SJSA1 (cell line): ENCODE data around the gene JUP. TPM values are rescaled to one million over a fixed set of nuclear protein-coding genes. Genes with fewer than 3 reads are reported as not detected.

Experiments
- DNase-seq, 2 experiments: peaks; one replicate each; pipeline ENCODE4 v3.0.0-alpha.2; 2015 to 2020; ENCODE audit warnings: low spot score in 2 of 2, low read depth in 1 of 2
- H3K27ac ChIP-seq: fragments of 250-450 bp; sonication (Bioruptor Pico); 2 replicates; pipeline ENCODE4 v1.5.1; 2020; ENCODE audit warnings: mild to moderate bottlenecking, moderate library complexity
- H3K27me3 ChIP-seq: fragments of 250-450 bp; sonication (Bioruptor Pico); replicated peaks from 2 replicates; pipeline ENCODE4 v1.5.1; 2020; ENCODE audit warnings: mild to moderate bottlenecking, moderate library complexity
- H3K36me3 ChIP-seq: fragments of 250-450 bp; sonication (Bioruptor Pico); 2 replicates; pipeline ENCODE4 v1.5.1; 2020; ENCODE audit warnings: mild to moderate bottlenecking
- H3K4me1 ChIP-seq: fragments of 250-450 bp; sonication (Bioruptor Pico); replicated peaks from 2 replicates; pipeline ENCODE4 v1.6.1; 2021; ENCODE audit warnings: mild to moderate bottlenecking
- H3K4me3 ChIP-seq: fragments of 250-450 bp; sonication (Bioruptor Pico); 2 replicates; pipeline ENCODE4 v1.5.1; 2020; ENCODE audit warnings: mild to moderate bottlenecking
- H3K9me3 ChIP-seq: fragments of 250-450 bp; sonication (Bioruptor Pico); replicated peaks from 2 replicates; pipeline ENCODE4 v1.5.1; 2020; ENCODE audit warnings: mild to moderate bottlenecking
- total RNA-seq: library from RNA; depleted of rRNA; stranded (reverse); fragments of >200 nt; shearing (Covaris generic); gene quantifications from 2 replicates; pipeline ENCODE4 v1.2.3, GENCODE V29; 2014; rRNA removed

JUP gene
- total RNA-seq, 1 experiment from 2014 or later: 2.2 TPM

- Histone ChIP-seq H3K27ac (no peak overlapping the region), H3K27me3 (no peaks in the 10 kb centered on the region), H3K9me3 (no peaks in the 10 kb centered on the region), H3K36me3 (no peaks in the 10 kb centered on the region), H3K4me3 (no peak overlapping the region), H3K4me1 (no peaks in the 10 kb centered on the region)
- DNase-seq: no peak
Observed at GRCh38 chr17:41723801-41724475, 62.6 kb downstream of the JUP start.

DNA sequence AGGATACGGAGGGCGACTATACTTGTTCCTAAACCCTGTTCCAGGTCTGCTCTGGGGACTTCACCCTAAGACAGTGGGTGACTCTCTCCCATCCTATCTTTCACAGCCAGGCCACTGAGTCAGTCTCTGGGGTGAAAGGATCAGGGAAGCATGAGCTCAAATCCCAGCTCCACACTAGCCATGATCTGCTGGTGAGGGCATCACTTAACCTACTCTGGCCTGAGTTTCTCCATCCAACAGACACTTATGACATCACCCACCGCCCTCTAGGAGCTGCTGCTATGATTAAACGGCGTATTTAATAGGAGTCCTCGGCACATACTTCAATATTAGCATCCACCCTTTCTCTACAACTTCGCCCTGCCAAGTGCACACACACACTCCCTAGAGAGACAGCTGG, 64.3 kb downstream of the JUP start:
- H3K9me3 ChIP-seq: no peaks in the 10 kb centered on the region
- no peaks in the 10 kb centered on the region for H3K36me3 ChIP-seq
- H3K4me1 ChIP-seq: 0 out of 2 replicates have a peak, but pooled peaks cover 3% of the 10 kb centered on the region
- H3K27me3 ChIP-seq: no peaks in the 10 kb centered on the region
- no peak for DNase-seq
- H3K4me3 ChIP-seq: no peak overlapping the region
- H3K27ac ChIP-seq: no peak overlapping the region

- no peak overlapping the region for H3K4me3 ChIP-seq
- 0 out of 2 replicates have a peak, but pooled peaks cover 3% of the 10 kb centered on the region for H3K27me3 ChIP-seq
- H3K36me3 ChIP-seq: no peaks in the 10 kb centered on the region
- H3K4me1 ChIP-seq: 0 out of 2 replicates have a peak, but pooled peaks cover 3% of the 10 kb centered on the region
- H3K27ac ChIP-seq: no peak overlapping the region
- no peak for DNase-seq
- H3K9me3 ChIP-seq: no peaks in the 10 kb centered on the region
Observed at GRCh38 chr17:41718287-41718645, 68.2 kb downstream of the JUP start.

DNA sequence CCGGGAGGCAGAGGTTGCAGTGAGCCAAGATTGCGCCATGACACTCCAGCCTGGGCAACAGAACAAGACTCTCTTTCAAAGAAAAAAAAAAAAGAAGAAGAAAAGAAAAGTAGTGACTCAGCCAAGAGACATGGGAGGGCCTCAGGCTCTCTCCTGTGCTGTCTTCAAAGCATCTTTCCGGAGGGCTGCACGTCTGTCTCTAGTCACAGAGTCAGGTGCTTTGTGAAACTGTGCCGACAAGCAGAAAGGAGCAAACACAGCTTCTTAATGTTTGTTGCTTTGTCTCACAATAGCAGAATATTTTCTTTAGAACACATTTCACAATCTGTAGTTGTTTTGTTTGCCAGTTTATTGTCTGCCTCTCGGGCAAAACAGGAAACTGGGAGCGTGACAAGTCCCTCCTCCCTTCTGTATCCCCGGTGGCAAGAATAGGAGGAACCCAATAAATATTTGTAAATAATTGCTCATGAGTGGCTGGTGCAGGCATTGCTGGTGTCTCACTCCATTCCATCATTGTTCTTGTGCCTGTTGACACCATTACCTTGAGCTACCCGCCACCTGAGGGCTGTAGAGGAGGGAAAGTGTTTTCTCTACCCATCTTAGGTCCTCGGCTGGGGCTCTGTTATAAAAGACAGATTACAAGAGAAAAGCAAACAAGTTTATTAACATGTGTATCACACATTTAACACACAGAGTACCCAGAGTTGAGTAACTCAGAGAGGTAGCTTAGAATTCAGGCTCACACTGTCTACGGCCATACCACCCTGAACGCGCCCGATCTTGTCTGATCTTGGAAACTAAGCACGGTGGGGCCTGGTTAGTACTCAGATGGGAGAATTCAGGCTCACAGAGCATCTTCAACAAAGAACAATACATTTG, 68.9 kb downstream of the JUP start:
- Histone ChIP-seq H3K27ac (no peak overlapping the region), H3K4me1 (0 out of 2 replicates have a peak, but pooled peaks cover 3% of the 10 kb centered on the region), H3K27me3 (0 out of 2 replicates have a peak, but pooled peaks cover 3% of the 10 kb centered on the region), H3K4me3 (no peak overlapping the region), H3K36me3 (no peaks in the 10 kb centered on the region), H3K9me3 (no peaks in the 10 kb centered on the region)
- no peak for DNase-seq

DNA sequence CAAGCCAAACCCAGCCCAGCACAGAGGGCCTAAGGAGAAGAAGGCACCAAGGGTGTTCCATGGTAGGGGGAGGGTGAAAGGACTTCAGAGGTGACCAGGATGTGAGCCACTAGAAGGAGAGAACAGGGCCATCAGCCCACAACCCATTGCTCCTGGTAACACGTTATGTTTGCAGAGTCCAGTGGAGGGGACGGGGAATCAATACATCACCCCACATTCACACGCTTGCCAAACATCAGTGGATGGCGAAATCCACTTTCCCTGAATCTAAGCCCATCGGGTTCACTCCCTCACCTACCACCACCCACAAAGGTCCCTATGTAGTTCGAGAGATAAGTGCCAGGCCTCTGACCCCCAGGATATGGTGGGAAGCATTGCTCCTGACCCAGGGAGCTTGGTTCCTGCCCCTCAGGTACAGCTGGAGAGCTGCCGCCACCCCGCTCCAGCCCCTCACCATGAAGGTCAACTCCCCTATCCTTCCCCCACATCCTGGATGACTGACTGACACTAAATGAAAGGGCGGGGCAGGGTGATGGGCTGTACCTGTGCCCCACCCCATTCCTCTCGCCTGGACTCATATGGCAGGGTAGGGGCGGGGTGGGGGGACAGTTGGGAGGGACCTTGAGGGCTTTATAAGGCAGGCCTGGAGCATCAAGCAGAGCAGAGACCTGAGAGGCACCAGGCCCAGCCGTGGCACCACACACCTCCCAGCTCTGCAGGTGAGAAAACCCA, 74.7 kb downstream of the JUP start, which contains the start of gene GAST:
Gene GAST, plus strand, starts transcription at position 663 of the 732 bp plus-strand sequence. CDS start 3,106 bp downstream, outside the sequence.
- Histone ChIP-seq H3K27me3 (0 out of 2 replicates have a peak, but pooled peaks cover 3% of the 10 kb centered on the region), H3K36me3 (no peaks in the 10 kb centered on the region), H3K27ac (no peak within 1 kb of the TSS), H3K9me3 (no peaks in the 10 kb centered on the region), H3K4me1 (no peaks in the 10 kb centered on the region), H3K4me3 (no peak within 1 kb of the TSS)
- DNase-seq: no peak

DNA sequence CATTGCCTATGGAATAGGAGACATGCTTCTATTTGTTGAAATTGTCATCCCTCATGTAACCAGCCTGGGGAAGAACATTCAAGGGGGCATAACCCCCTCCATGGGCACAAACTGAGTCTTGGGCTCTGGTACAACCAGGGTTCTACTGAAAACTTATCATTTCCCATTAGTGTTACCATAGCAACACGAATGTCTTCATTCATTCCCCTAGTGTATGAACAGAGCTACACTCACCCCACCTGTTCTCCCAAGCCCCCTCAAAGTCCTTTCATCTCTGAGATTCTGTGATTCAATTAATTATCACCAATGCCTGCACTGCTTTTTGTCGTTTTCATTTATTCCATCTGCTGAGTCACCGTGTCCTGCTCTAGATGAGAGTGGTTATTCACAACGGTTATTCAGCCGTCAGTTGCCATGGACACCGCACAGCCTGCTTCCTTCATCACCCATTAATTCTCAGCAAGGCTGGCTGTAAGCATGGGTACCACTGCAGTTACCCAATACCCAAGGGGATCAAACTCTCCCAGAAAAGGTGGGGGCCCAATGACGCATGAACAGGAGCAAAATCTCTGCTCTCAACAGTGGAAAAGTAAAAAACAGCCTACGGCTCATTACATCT, 75.9 kb downstream of the JUP start:
- no peaks in the 10 kb centered on the region for H3K4me1 ChIP-seq
- DNase-seq: no peak
- no peaks in the 10 kb centered on the region for H3K9me3 ChIP-seq
- no peak overlapping the region for H3K27ac ChIP-seq
- H3K27me3 ChIP-seq: 0 out of 2 replicates have a peak, but pooled peaks cover 3% of the 10 kb centered on the region
- no peak overlapping the region for H3K4me3 ChIP-seq
- H3K36me3 ChIP-seq: no peaks in the 10 kb centered on the region

- Histone ChIP-seq H3K4me3 (no peak overlapping the region), H3K27ac (no peak overlapping the region), H3K36me3 (no peaks in the 10 kb centered on the region), H3K27me3 (no peaks in the 10 kb centered on the region), H3K9me3 (no peaks in the 10 kb centered on the region), H3K4me1 (peaks cover 5% of the 10 kb centered on the region; the same call in 1 of the 2 replicates)
- DNase-seq: no peak
Observed at GRCh38 chr17:41707803-41708669, 78.5 kb downstream of the JUP start.

- H3K4me1 ChIP-seq: peaks cover 5% of the 10 kb centered on the region; the same call in 1 of the 2 replicates
- H3K27ac ChIP-seq: no peak overlapping the region
- H3K27me3 ChIP-seq: no peaks in the 10 kb centered on the region
- no peaks in the 10 kb centered on the region for H3K9me3 ChIP-seq
- H3K36me3 ChIP-seq: no peaks in the 10 kb centered on the region
- no peak for DNase-seq
- no peak overlapping the region for H3K4me3 ChIP-seq
Observed at GRCh38 chr17:41705271-41705991, 81.1 kb downstream of the JUP start.

Other genes with a start within 250 kb of the JUP start
- not detected in 2 replicates for gene KRT9, start 214.7 kb downstream of the JUP start, total RNA-seq
- 0.92 TPM in 1 of 2 replicates, not detected in the other for gene KRT14, start 199.8 kb downstream of the JUP start, total RNA-seq
- 0.37 TPM in 1 of 2 replicates, not detected in the other for gene KRT16, start 173.9 kb downstream of the JUP start, total RNA-seq
- gene KRT17, start 162.1 kb downstream of the JUP start, total RNA-seq: 3,176 and 3,345 TPM in 2 replicates
- gene EIF1, start 97.8 kb downstream of the JUP start, total RNA-seq: 80.1 and 91.0 TPM in 2 replicates
- gene GAST, start 74.4 kb downstream of the JUP start, total RNA-seq: not detected in 2 replicates
- not detected in 2 replicates for gene HAP1, start 52.1 kb downstream of the JUP start, total RNA-seq
- 40.9 and 45.4 TPM in 2 replicates for gene P3H4, start 25.2 kb upstream of the JUP start, total RNA-seq
- 81.4 and 90.2 TPM in 2 replicates for gene FKBP10, start 26.3 kb upstream of the JUP start, total RNA-seq
- 54.7 and 84.9 TPM in 2 replicates for gene NT5C3B, start 49.5 kb upstream of the JUP start, total RNA-seq
- gene KLHL10, start 51.1 kb upstream of the JUP start, total RNA-seq: not detected in 2 replicates
- 27.4 and 31.2 TPM in 2 replicates for gene KLHL11, start 78.7 kb upstream of the JUP start, total RNA-seq
- 77.0 and 122 TPM in 2 replicates for gene ACLY, start 132.2 kb upstream of the JUP start, total RNA-seq
- not detected in 2 replicates for gene ODAD4, start 143.9 kb upstream of the JUP start, total RNA-seq
- gene CNP, start 180.1 kb upstream of the JUP start, total RNA-seq: 45.7 and 47.1 TPM in 2 replicates
- 80.6 and 97.7 TPM in 2 replicates for gene DNAJC7, start 230.7 kb upstream of the JUP start, total RNA-seq
- gene NKIRAS2, start 233.4 kb upstream of the JUP start, total RNA-seq: 50.2 and 63.1 TPM in 2 replicates